ENCODE data around the gene SLC36A3. TPM values are rescaled to one million over a fixed set of nuclear protein-coding genes. Genes with fewer than 3 reads are reported as not detected.

SLC36A3 gene
- not detected for total RNA-seq

DNA sequence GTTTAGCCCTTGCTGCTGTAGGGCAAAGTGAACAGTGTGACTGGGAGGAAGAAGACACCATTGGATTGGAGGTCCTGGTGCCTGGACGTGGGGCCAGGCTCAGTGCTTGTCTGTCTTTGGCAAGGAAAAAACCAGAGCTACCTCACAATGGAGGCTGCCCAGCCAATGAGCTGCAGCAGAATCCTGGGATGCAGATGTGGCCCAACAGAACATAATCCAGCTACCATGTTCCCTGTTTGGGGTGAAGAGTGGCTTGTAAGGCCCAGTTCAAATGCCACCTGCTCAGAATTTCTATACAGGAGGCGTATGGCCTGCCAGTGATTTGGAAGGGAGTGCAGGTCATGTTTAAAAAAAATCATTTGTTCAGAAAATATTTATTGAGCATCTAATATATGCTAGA is at the start of gene SLC36A3:
Gene SLC36A3 (minus strand): TSS at position 101 of the 400 bp plus-strand sequence. CDS start 412 bp downstream, outside the sequence.
- no peaks in the 10 kb centered on the region for H3K4me1 Mint-ChIP-seq
- no peaks in the 10 kb centered on the region for H3K36me3 Mint-ChIP-seq (ENCODE audit: low read depth)
- no peak for DNase-seq
- POLR2A ChIA-PET: no interaction called here
- no peak within 1 kb of the TSS for H3K4me3 Mint-ChIP-seq
- CTCF ChIA-PET: no interaction called here
- H3K27me3 Mint-ChIP-seq: peaks cover 8% of the 10 kb centered on the region
- H3K27ac Mint-ChIP-seq: no peak within 1 kb of the TSS
- no peaks in the 10 kb centered on the region for H3K9me3 Mint-ChIP-seq

DNA sequence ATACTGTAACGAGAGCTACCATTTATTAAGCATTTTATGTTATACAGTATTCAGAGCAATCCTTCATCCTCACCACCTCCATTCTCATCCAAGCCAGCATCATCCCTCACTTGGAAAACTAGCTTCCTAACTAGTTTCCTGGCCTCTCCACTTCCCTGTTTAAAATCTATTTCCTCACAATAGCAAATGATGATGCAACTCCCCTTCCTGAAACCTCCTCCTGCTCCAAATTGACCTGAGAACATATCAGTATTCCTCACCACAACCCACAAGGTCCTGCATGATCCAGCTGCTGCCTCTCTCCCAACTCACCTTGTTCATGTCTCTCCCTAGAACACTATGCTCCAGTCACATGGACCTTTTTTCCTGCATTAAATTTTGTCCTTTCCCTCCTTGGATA is 48.1 kb upstream of the SLC36A3 start:
- CTCF ChIA-PET: no interaction called here
- Mint-ChIP-seq H3K36me3 (ENCODE audit: low read depth) (no peaks in the 10 kb centered on the region), H3K27ac (no peak overlapping the region), H3K4me1 (no peaks in the 10 kb centered on the region), H3K27me3 (peaks cover 3% of the 10 kb centered on the region), H3K9me3 (no peaks in the 10 kb centered on the region), H3K4me3 (no peak overlapping the region)
- no peak for DNase-seq
- POLR2A ChIA-PET: no interaction called here

DNA sequence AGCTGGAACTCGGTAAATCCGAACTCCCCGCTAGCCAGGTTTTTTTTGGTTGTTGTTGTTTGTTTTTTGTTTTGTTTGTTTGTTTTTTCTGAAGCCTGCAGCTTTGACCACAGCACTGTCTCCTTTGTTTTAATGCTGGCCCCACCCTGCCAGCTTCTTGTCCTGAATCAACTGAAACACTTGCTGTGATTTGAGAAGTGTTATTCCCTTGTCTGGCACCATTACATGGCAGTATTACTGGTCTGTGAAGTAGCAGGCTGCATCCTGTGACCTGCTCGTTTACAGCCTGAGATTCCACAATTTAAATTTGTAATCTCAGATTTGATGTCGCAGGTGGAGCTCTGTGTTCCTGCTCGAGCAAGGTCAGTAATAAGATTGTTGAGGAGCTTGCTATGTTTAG is 45.2 kb upstream of the SLC36A3 start:
- Mint-ChIP-seq H3K27me3 (peaks cover 9% of the 10 kb centered on the region), H3K36me3 (ENCODE audit: low read depth) (no peaks in the 10 kb centered on the region), H3K9me3 (no peaks in the 10 kb centered on the region), H3K27ac (no peak overlapping the region), H3K4me1 (no peaks in the 10 kb centered on the region), H3K4me3 (no peak overlapping the region)
- DNase-seq: no peak
- ChIA-PET CTCF (interaction anchor here (0.5 to 1.3 kb wide), 4 partner anchors 9 to 1022 kb away, joined by 3 to 6 read pairs (median 4); no protein-coding TSS in a partner anchor), POLR2A (no interaction called here)

DNA sequence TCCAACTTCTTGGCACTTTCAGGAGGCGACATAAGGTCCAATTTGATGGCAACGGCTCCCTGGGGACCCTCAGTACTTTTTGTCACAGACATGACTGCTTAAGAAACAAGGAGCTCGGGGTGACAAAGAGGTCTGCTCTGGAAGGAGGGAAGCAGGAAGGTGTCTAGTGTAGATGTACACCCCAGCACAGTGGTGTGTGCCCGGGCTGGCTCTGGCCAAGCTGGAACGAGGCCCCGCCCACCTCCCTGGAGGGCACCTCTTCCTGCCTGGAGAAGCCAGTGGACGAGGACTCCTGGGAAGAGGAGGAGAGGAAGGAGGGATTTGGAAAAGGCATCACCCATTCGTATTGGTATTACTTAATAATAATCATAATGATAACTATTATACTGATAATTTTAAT is 43.8 kb upstream of the SLC36A3 start, which contains the start of gene SLC36A2:
Gene SLC36A2 (minus strand): TSS at position 191 of the 400 bp plus-strand sequence. CDS start 99 bp downstream, at position 92.
- Mint-ChIP-seq H3K27ac (no peak within 1 kb of the TSS), H3K9me3 (no peaks in the 10 kb centered on the region), H3K36me3 (ENCODE audit: low read depth) (no peaks in the 10 kb centered on the region), H3K27me3 (peaks cover 9% of the 10 kb centered on the region), H3K4me3 (no peak within 1 kb of the TSS), H3K4me1 (no peaks in the 10 kb centered on the region)
- ChIA-PET POLR2A (no interaction called here), CTCF (interaction anchor here (0.6 kb wide), 1 partner anchor 1189 kb away, joined by 3 read pairs; no protein-coding TSS in a partner anchor)
- no peak for DNase-seq

DNA sequence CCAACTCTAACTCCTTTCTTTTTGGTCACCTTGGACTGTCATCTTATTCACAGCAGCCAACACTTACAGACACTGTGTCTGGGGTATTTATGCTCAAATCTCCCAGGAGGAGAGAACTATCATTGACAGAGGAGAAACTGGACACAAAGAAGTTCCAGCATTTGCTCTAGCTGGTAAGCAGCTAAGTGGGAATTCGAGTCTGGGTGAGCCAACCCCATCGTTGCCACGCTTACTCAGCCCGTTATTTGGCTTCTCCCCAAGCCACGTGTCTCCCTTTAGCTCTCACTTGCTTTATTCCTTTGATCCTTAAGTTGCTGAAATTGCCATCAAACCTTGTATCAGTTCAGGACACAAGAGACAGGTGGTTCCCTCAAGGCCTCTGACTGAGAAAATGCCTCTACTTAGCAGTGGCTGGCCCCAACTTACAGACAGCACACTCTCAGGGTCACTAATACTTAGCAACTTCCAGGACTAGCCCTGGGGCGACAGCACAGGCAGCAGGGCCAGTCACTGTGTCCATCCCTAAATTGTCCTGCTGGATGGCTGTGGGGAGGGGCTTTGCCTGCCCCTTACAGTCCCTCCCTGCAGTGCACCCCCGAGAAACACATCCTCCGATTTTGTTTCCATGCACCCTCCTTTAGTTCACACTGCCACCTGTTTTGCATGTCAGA is 42.4 kb upstream of the SLC36A3 start:
- no peaks in the 10 kb centered on the region for H3K4me1 Mint-ChIP-seq
- H3K4me3 Mint-ChIP-seq: no peak overlapping the region
- no peaks in the 10 kb centered on the region for H3K9me3 Mint-ChIP-seq
- H3K36me3 Mint-ChIP-seq (ENCODE audit: low read depth): no peaks in the 10 kb centered on the region
- ChIA-PET POLR2A (no interaction called here), CTCF (no interaction called here)
- H3K27me3 Mint-ChIP-seq: peaks cover 20% of the 10 kb centered on the region
- no peak for DNase-seq
- H3K27ac Mint-ChIP-seq: no peak overlapping the region

DNA sequence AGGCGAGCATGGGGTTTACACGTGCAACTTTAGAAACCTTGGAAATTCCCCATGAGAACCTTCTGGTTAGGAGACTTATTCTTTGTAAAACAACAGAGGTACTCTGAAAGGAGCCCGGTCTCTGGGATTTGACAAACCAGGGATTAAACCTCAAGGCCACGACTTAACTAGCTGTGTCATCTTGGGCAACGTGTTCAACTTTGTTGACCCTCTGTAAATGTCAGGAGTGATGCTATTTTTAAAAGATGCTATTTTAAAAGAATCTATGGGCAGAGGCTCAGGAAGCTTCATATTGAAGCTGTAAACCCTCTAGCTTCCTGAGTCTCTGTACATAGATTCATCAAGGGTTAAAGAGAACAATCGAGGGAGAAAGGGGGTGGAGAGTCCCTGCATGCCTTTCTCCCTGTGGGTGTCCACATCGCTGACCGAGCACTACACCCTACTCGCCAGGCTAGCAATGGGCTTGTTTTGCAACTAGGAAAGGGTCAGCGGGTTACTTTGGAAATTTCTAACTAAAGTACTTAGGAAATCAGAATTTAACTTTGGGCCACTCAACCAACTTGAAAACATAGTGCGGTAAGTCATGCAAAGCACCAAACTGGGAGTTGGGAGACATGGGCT is 41.7 kb upstream of the SLC36A3 start:
- peaks cover 24% of the 10 kb centered on the region for H3K27me3 Mint-ChIP-seq

DNA sequence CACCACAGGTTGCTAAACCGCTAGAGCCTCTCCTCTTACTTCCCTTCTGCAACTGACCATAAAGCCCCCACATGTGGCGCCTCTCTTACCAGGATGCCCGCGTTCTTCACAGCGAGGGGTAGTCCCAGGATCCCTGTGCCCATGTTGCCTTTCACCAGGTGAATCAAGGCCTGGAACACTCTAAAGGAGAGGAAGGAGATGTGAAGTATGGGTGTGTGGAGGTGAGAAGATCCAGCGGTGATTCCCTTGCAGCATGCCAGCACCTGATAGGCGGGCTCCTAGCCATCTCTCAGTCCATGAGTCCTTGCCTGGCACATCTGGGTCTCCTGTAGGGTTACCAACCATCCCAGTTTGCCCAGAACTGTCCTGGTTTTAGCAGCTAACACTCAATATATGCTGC is 40.5 kb upstream of the SLC36A3 start:
- H3K4me1 Mint-ChIP-seq: no peaks in the 10 kb centered on the region
- H3K27me3 Mint-ChIP-seq: peaks cover 30% of the 10 kb centered on the region
- H3K9me3 Mint-ChIP-seq: no peaks in the 10 kb centered on the region
- ChIA-PET CTCF (interaction anchor here (0.8 to 1.3 kb wide), 2 partner anchors 18 kb away, joined by 3 to 4 read pairs; no protein-coding TSS in a partner anchor), POLR2A (no interaction called here)
- no peak for DNase-seq
- no peak overlapping the region for H3K4me3 Mint-ChIP-seq
- no peak overlapping the region for H3K27ac Mint-ChIP-seq
- no peaks in the 10 kb centered on the region for H3K36me3 Mint-ChIP-seq (ENCODE audit: low read depth)

More for the DNA sequence above, 41.7 kb upstream of the SLC36A3 start:
- DNase-seq: no peak
- Mint-ChIP-seq H3K9me3 (no peaks in the 10 kb centered on the region), H3K36me3 (ENCODE audit: low read depth) (no peaks in the 10 kb centered on the region), H3K27ac (no peak overlapping the region), H3K4me3 (no peak overlapping the region), H3K4me1 (no peaks in the 10 kb centered on the region)
- CTCF ChIA-PET: interaction anchor here (0.8 to 1.3 kb wide), 2 partner anchors 17 to 19 kb away, joined by 3 to 4 read pairs; no protein-coding TSS in a partner anchor
- POLR2A ChIA-PET: no interaction called here

DNA sequence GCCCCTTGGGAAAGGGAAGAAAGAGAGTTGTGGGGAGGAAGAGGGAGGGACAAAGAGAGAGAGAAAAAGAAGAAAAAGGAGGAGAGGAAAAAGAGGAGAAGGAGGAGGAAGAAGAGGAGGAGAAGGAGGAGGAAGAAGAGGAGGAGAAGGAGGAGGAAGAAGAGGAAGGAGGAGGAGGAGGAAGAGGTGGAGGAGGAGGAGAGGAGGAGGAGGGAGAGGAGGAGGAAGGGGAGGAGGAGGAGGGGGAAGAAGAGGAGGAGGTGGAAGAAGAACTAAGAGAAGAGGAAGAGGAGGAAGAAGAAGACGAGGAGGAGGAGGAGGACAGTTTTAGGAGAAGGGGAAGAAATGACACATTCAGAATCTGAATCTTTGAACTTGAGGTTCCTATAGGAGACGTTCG is 36.4 kb upstream of the SLC36A3 start:
- no peak overlapping the region for H3K27ac Mint-ChIP-seq
- H3K4me3 Mint-ChIP-seq: no peak overlapping the region
- ChIA-PET CTCF (interaction anchor here (0.9 kb wide), 1 partner anchor 9 kb away, joined by 6 read pairs; no protein-coding TSS in a partner anchor), POLR2A (no interaction called here)
- H3K27me3 Mint-ChIP-seq: peaks cover 28% of the 10 kb centered on the region
- no peaks in the 10 kb centered on the region for H3K36me3 Mint-ChIP-seq (ENCODE audit: low read depth)
- peaks cover 5% of the 10 kb centered on the region for H3K4me1 Mint-ChIP-seq
- no peak for DNase-seq
- no peaks in the 10 kb centered on the region for H3K9me3 Mint-ChIP-seq

DNA sequence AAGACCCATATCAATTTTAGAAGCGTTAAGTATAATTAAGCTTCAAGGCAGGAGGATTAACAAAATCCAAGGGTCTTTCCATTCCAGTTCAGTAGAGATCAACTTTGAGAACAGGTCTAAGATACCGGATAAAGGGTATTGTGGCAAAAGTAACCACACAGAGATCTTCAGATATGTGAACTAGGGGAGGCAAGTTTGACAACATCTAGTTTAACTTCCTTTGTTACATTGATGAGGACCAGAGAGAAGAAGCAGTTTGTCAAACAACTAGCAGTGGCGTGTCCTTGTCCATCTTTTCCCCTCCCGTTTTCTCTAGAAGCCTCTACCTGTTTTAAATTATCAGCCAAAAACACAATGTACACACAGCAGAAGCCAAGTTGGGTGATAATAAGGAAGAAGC is 35.2 kb upstream of the SLC36A3 start:
- Mint-ChIP-seq H3K27ac (no peak overlapping the region), H3K36me3 (ENCODE audit: low read depth) (no peaks in the 10 kb centered on the region), H3K4me3 (no peak overlapping the region), H3K27me3 (peaks cover 28% of the 10 kb centered on the region), H3K9me3 (no peaks in the 10 kb centered on the region), H3K4me1 (peaks cover 5% of the 10 kb centered on the region)
- POLR2A ChIA-PET: interaction anchor here (0.6 kb wide), 1 partner anchor 24 kb away, joined by 5 read pairs; no protein-coding TSS in a partner anchor
- no peak for DNase-seq
- CTCF ChIA-PET: no interaction called here

DNA sequence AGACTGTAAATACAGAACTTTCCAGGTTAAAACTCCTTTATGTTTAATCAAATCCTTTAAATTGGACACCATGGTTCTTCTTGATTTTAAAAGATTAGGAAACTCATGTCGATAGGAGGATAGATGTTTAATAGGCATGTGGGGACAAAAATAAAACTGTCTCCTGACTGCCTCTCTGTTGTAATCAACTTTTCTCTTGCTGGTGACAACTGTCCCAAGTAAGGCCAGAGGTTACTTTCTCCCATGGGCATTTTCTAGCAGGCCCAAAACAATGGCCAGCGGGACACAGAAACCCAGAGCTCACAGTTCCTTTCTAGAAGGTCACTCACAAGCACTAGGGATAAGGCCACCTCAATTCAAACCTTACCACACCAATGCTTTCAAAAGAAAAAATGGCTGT is 29.3 kb upstream of the SLC36A3 start:
- Mint-ChIP-seq H3K27me3 (peaks cover 7% of the 10 kb centered on the region), H3K4me1 (no peaks in the 10 kb centered on the region), H3K4me3 (no peak overlapping the region), H3K27ac (no peak overlapping the region), H3K9me3 (no peaks in the 10 kb centered on the region), H3K36me3 (ENCODE audit: low read depth) (no peaks in the 10 kb centered on the region)
- POLR2A ChIA-PET: no interaction called here
- CTCF ChIA-PET: no interaction called here
- no peak for DNase-seq

DNA sequence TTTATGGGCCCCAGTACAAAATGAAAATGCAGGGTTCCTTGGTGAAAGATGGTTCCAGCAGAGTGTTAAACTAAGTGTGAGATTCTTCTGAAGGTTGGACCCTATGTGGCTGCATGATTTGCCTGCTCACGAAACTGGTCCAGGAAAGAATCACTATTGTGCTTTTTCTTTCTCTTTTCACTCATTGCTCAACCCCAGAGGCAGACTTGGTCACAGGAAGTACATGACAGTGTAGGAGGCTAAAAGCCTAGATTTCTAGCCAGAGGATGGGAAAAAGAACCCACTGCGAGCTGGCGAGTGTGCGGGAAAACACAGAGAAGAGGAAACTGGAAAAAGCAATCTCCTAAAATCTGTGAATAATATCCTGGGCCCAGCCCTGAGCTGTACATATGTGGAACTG is 25.2 kb upstream of the SLC36A3 start:
- Mint-ChIP-seq H3K36me3 (ENCODE audit: low read depth) (no peaks in the 10 kb centered on the region), H3K4me1 (no peaks in the 10 kb centered on the region), H3K4me3 (no peak overlapping the region), H3K27me3 (no peaks in the 10 kb centered on the region), H3K9me3 (no peaks in the 10 kb centered on the region), H3K27ac (no peak overlapping the region)
- ChIA-PET POLR2A (no interaction called here), CTCF (no interaction called here)
- no peak for DNase-seq

DNA sequence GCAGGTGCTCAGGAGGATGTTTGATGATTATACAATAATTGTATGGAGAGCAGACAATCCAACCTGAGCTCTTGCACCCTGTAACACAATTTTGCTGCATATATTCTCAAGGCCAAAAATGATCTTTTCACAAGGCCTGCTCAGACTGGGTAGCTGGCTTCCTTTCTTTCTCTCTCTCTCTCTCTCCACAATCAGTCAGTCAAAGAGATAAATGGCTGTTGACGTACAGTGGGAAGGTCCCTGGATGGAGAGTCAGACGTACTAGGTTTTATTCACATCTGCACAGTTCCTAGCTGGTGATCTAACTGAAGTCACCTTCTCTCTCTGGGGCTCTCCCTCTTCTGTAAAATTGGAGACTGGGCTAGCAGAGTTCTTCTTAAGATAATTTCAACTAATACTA is 24.0 kb upstream of the SLC36A3 start:
- no peaks in the 10 kb centered on the region for H3K4me1 Mint-ChIP-seq
- no peaks in the 10 kb centered on the region for H3K9me3 Mint-ChIP-seq
- no peak for DNase-seq
- POLR2A ChIA-PET: no interaction called here
- H3K36me3 Mint-ChIP-seq (ENCODE audit: low read depth): no peaks in the 10 kb centered on the region
- CTCF ChIA-PET: no interaction called here
- H3K4me3 Mint-ChIP-seq: no peak overlapping the region
- H3K27ac Mint-ChIP-seq: no peak overlapping the region
- H3K27me3 Mint-ChIP-seq: no peaks in the 10 kb centered on the region

DNA sequence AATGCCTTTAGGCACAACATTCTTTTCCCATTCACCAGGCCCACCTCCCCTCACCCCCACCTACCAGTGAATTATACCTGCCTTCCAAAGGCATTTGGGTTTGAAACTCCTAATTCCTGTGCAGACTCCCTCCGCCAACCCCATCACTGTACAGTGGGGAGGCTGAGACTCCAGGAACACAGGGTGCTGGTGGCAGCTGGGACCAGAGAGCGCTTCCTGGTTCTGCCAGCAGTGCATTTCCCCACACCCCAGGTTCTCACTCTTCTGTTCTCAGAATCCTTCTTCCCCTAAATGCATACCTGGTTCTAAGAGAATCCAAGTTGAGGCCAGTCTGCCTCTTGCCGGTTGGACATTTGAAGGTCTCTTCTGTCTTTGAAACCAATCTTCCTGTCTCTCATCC is 22.7 kb upstream of the SLC36A3 start:
- Mint-ChIP-seq H3K4me3 (no peak overlapping the region), H3K9me3 (no peaks in the 10 kb centered on the region), H3K36me3 (ENCODE audit: low read depth) (no peaks in the 10 kb centered on the region), H3K27me3 (no peaks in the 10 kb centered on the region), H3K27ac (no peak overlapping the region), H3K4me1 (no peaks in the 10 kb centered on the region)
- POLR2A ChIA-PET: no interaction called here
- CTCF ChIA-PET: interaction anchor here (1.1 kb wide), 1 partner anchor 18 kb away, joined by 4 read pairs; no protein-coding TSS in a partner anchor
- DNase-seq: no peak

All from activated CD4-positive, alpha-beta T cell treated with anti-CD3 and anti-CD28 coated beads, Interleukin-2, amount 10 ng/mL, durations not matched to agents 7 days and 5 days (primary cell).